ENCODE results near the gene MT1G.

The MT1G gene

GRCh38 chr16:56710181-56710737 lies 42.4 kb upstream of the MT1G start:
- no peaks in the 10 kb centered on the region for H4K20me1 ChIP-seq (ENCODE audit: insufficient read depth, low read length)
- H3K79me2 ChIP-seq (ENCODE audit: insufficient read depth, low read length) = no peaks in the 10 kb centered on the region
- H3K4me2 ChIP-seq (ENCODE audit: low read length) = no peak overlapping the region
- no peak overlapping the region for H2AFZ ChIP-seq (ENCODE audit: low read length)
- no peaks in the 10 kb centered on the region for H3K9me3 ChIP-seq (ENCODE audit: low read length)
- no peak overlapping the region for H3K9ac ChIP-seq (ENCODE audit: low read length)
- TF ChIP-seq CTCF (IDR thresholded peaks at IDR 0.05; ENCODE audit: low read length) (no peak), EZH2 (IDR thresholded peaks at IDR 0.05; ENCODE audit: borderline replicate concordance, low read length) (no peak)
- no peaks in the 10 kb centered on the region for H3K36me3 ChIP-seq (ENCODE audit: insufficient read depth, low read length)
- no peaks in the 10 kb centered on the region for H3K9me2 ChIP-seq (ENCODE audit: low read depth, low read length)
- no peak overlapping the region for H3K4me3 ChIP-seq (ENCODE audit: low read depth, low read length, poor library complexity, severe bottlenecking)
- H3K4me1 ChIP-seq (ENCODE audit: insufficient read depth, low read length, severe bottlenecking) = peaks cover 7% of the 10 kb centered on the region
- H3K27ac ChIP-seq (ENCODE audit: low read depth, low read length, poor library complexity, severe bottlenecking) = no peak overlapping the region
- no peaks in the 10 kb centered on the region for H3F3A ChIP-seq (ENCODE audit: insufficient read depth, low read length)
- H3K27me3 ChIP-seq (ENCODE audit: insufficient read depth, low read length) = peaks cover 4% of the 10 kb centered on the region; the same call in 1 of the 2 replicates

- H3F3A ChIP-seq (ENCODE audit: insufficient read depth, low read length) = no peaks in the 10 kb centered on the region
- H3K27me3 ChIP-seq (ENCODE audit: insufficient read depth, low read length) = peaks cover 4% of the 10 kb centered on the region; the same call in 1 of the 2 replicates
- no peak overlapping the region for H3K4me2 ChIP-seq (ENCODE audit: low read length)
- H3K9ac ChIP-seq (ENCODE audit: low read length) = no peak overlapping the region
- no peaks in the 10 kb centered on the region for H3K9me2 ChIP-seq (ENCODE audit: low read depth, low read length)
- H3K4me3 ChIP-seq (ENCODE audit: low read depth, low read length, poor library complexity, severe bottlenecking) = no peak overlapping the region
- peaks cover 7% of the 10 kb centered on the region for H3K4me1 ChIP-seq (ENCODE audit: insufficient read depth, low read length, severe bottlenecking)
- H2AFZ ChIP-seq (ENCODE audit: low read length) = no peak overlapping the region
- no peaks in the 10 kb centered on the region for H3K79me2 ChIP-seq (ENCODE audit: insufficient read depth, low read length)
- no peaks in the 10 kb centered on the region for H3K9me3 ChIP-seq (ENCODE audit: low read length)
- TF ChIP-seq EZH2 (IDR thresholded peaks at IDR 0.05; ENCODE audit: borderline replicate concordance, low read length) = no peak
- TF ChIP-seq CTCF (IDR thresholded peaks at IDR 0.05; ENCODE audit: low read length) = no peak
- no peaks in the 10 kb centered on the region for H4K20me1 ChIP-seq (ENCODE audit: insufficient read depth, low read length)
- H3K36me3 ChIP-seq (ENCODE audit: insufficient read depth, low read length) = no peaks in the 10 kb centered on the region
- H3K27ac ChIP-seq (ENCODE audit: low read depth, low read length, poor library complexity, severe bottlenecking) = no peak overlapping the region
Observed at GRCh38 chr16:56709443-56710040, 41.7 kb upstream of the MT1G start.

GRCh38 chr16:56708525-56709442 lies 40.9 kb upstream of the MT1G start:
- H3K9ac ChIP-seq (ENCODE audit: low read length) = no peak overlapping the region
- no peaks in the 10 kb centered on the region for H3K9me3 ChIP-seq (ENCODE audit: low read length)
- no peaks in the 10 kb centered on the region for H3F3A ChIP-seq (ENCODE audit: insufficient read depth, low read length)
- H4K20me1 ChIP-seq (ENCODE audit: insufficient read depth, low read length) = no peaks in the 10 kb centered on the region
- no peaks in the 10 kb centered on the region for H3K9me2 ChIP-seq (ENCODE audit: low read depth, low read length)
- H3K27ac ChIP-seq (ENCODE audit: low read depth, low read length, poor library complexity, severe bottlenecking) = no peak overlapping the region
- no peak overlapping the region for H3K4me3 ChIP-seq (ENCODE audit: low read depth, low read length, poor library complexity, severe bottlenecking)
- peaks cover 7% of the 10 kb centered on the region for H3K4me1 ChIP-seq (ENCODE audit: insufficient read depth, low read length, severe bottlenecking)
- H3K27me3 ChIP-seq (ENCODE audit: insufficient read depth, low read length) = peaks cover 4% of the 10 kb centered on the region; the same call in 1 of the 2 replicates
- TF ChIP-seq EZH2 (IDR thresholded peaks at IDR 0.05; ENCODE audit: borderline replicate concordance, low read length) (no peak), CTCF (IDR thresholded peaks at IDR 0.05; ENCODE audit: low read length) (no peak)
- H2AFZ ChIP-seq (ENCODE audit: low read length) = no peak overlapping the region
- H3K36me3 ChIP-seq (ENCODE audit: insufficient read depth, low read length) = no peaks in the 10 kb centered on the region
- H3K79me2 ChIP-seq (ENCODE audit: insufficient read depth, low read length) = no peaks in the 10 kb centered on the region
- no peak overlapping the region for H3K4me2 ChIP-seq (ENCODE audit: low read length)

Measured in OCI-LY1 (cell line).